Measurements from ENCODE around the gene TNIP3.
"Not testable (repeated sequence)": the region's sequence is repeated elsewhere in the genome, so short reads cannot be mapped to it uniquely, and the experiment has no call there.

Gene TNIP3

DNA sequence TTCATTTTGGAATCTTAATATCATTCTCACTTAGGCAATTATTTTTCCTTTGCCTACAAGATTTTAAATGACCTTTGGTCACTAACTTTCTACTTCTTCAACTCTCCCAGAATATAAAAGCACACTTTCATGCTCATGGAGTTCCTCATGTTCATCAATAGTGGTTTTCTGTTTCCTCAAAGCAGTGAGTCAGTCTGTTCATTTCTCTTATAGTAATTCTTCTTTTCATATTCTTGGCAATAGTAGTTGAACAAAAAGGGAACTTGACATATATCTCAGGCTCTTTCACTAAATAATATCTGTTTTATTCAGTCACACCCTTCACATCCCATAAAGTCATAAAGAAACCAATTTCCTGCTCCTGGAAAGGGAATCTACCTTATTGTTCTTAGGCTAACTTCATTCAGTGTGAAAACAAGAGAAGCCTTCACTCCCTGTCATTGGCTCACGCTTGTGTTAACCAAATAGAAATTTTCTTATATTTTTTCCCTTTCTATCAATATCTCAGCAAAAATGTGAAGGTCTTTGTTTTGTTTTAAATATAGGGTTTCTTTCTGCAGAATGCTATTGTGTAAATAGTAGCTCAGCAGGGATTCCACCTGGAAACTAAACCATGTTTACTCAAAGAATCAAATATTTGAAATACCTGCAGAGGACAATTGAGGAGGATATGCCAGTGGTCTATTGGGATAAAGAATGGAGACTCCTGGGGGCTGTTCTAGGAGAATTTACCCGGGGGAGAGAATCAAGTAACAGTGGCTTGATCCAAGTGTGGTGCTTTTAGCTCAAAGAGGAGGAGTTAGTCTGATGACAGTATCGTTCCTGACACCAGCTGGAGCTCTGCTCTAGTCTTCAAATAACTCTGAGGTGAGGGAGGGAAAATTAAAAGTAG lies 13.4 kb upstream of the TNIP3 start:
- no peak for DNase-seq

DNA sequence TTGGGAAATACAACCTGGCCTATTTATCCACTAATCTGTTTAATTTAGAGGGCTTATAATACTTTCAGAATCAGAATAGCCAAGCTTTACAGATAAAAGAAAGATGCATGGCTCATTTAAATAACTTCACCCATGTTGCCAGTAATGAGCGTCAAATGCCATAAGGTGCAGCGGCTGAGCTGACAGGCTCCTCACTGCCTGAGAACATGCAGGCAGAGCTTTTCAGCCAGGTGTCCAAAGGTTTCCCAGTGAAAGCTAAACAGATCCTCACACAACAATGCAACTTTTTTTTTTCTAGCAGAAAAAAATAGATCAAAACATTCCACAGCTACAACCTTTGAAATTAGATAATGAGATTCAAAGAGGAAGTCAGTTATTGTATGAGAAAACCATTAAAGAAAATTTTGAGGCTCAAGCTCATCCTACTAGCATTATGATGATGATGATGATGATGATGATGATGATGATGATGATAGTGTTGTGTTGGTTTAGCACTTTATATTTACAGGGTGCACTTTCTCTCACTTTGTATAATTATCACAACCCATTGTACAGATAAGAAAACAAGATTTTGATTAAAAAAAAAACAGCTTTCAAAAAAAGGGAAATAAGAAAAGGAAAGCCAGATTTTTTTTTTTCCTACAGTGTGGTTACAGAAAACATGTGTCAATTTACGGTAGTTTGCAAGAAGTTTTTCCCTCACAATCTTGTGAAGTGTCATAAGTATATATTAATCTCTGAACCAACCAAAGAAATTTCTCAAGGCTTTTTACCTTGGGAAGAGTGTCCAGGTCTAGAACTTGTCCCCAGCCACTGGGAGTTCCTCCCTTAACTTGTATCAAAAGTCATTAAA lies 12.2 kb upstream of the TNIP3 start:
- DNase-seq: no peak

DNA sequence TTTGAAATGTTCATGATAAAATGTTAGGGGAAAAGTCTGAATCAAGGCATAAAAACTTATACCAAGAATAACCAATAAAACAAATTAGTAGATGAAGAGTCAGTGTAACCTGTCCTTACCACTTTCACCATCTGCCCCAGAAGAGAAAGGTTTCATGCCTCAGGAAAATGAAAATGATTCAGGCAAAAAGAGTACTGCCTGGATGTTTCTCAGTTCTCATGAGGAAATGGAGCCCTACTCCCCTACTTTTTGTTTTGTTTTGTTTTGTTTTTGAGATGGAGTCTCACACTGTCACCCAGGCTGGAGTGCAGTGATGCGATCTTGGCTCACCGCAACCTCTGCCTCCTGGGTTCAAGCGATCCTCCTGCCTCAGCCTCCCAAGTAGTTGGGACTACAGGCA lies 7.4 kb upstream of the TNIP3 start:
- not testable (repeated sequence) for DNase-seq

DNA sequence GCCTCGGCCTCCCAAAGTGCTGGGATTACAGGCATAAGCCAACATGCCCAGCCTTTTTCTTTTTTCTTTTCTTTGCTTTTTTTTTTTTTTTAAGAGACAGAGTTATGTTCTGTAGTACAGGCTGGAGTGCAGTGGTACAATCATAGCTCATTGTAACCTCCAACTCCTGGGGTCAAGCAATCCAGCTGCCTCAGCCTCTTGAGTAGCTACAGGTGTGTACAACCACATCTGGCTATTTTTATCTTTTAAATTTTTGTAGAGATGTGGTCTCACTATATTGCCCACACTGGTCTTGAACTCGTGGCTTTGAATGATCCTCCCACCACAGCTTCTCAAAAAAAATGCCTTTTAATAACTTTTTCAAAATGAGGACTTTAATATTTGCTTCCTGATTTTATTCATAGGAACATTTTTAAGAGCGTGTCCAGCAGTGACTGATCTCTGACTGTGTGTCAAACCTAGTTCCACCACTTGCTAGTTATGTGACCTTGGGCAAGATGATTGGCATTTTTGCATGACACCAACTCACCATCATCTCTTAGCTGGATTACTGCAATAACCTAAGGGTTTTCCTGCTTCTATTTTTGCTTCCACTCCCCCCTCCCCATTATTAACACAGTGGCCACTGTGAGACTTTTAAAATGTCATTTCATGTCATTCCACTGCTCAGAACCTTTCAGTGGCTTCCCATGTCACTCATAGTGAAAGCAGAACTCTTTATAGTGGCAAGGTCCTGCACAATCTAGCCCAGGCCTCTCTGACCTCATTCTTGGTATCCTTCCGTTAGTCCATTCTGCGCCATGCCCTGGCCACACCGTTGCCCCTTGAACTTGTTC lies 4.5 kb upstream of the TNIP3 start:
- DNase-seq: no peak

DNA sequence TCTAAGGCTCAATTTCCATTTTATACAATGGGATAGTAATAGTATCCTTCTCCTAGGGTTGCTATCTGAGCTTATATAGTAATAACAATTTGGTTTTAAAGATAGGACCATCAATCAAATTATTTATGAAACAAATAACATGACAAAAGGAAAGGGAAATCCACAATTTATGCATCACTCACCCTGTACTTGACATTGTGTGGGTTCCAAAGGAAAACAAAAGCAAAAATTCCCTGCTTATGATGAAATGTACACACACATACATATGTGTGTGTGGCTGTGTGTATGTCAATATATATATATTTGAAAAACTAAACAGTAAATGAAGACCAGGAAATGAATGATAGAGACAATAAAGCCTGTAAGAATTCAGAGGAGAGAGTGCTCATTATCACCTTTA lies 2.9 kb upstream of the TNIP3 start:
- DNase-seq: no peak

DNA sequence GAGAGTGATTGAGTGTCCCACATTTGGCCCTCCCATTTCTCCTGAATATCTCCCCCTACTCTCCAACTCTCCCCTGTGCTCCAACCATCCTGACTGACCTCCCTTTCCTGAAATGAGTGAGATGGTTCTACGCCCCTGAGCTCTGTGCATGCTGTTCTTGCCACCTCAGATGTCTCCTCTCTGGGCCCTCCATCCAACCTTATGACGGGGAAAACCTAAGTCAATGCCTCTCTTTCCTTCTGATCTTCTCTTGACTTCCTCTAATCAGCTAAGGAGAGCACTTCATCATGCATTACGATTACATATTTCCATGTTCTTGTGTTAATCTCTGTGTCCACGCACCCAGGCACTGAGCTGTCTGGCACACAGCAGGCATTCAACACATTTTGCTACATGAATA lies 1.1 kb upstream of the TNIP3 start:
- no peak for DNase-seq

DNA sequence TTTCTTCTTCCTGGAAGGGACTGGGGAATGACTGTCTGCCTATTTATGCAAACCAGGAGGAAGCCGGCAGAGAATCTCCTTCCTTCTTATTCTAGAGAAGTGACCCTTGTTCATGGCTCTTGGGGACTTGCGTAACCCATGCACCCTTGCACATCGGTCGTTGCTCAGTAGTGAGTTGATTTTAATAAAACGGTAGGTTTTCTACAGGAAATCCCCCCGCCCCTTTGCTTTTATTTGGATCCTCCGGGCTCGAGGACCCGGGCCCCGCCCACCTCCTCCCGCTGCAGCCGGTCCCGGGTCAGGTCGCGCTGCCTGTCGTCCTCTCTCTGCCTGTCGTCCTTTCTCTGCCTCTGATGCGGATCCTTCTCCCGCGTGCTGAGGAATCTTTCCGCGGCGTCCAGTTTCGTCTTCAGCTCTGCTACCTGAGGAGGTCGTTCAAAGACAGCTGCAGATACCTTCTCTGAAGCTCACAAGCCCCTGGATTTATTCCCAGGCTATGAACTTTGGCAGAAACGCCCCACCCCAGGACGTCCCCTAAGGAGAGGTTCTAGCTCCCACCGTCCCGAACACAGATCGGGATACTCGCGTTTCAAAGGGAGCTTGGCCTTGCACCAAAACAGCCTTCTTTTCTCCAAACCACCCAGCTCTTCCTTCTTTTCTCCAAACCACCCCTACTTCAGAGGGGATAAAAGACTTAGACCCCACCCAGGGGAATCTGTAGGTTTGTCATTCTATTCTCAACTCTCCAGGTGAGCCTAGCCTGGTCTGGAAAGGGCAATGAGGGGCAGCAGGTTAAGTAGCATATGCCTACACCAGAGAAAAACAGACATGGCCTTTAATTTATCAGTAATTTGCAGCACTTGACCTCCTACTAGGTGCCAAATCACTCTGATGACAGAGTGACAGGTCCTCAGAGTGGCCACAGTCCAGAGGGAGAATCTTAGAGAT lies 7.0 kb downstream of the TNIP3 start:
- no peak for DNase-seq

DNA sequence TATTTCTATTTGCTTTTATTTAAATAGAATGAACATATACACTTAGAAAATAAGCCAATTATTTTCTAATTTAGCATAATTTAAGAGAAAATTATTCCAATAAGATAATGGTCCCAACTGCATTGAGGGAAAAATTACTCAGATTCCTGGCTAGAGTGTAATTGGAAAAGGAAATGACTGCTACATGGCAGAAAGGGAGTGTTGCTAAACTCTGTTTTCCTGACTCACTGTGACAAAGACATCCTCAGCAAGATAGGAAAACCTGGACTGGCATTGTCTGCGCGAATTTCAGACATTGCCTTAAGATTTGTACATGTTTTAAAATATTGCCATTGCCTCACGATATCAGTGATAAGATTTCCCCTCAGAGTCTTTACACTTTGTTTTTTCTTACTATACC lies 8.2 kb downstream of the TNIP3 start:
- no peak for DNase-seq

DNA sequence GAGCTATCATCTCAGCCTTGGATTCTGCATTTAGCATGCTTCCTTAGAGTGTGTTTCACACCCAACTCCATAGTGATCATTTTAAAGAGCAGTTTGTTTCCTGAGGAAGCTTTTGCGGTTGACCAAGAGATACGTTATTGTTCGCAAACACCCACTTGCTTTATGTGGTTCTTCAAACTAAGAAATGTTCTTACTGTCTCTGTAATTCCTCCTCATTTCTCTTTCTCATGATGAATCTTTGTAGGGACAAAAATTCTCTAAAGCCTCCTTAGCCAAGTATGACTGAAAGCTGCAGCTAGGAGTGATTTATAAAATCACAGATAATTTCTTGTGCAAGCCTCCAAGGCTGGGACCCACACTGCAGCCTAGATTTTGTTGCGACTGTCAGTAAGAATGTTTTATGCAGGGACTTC lies 10.0 kb downstream of the TNIP3 start:
- DNase-seq: no peak

DNA sequence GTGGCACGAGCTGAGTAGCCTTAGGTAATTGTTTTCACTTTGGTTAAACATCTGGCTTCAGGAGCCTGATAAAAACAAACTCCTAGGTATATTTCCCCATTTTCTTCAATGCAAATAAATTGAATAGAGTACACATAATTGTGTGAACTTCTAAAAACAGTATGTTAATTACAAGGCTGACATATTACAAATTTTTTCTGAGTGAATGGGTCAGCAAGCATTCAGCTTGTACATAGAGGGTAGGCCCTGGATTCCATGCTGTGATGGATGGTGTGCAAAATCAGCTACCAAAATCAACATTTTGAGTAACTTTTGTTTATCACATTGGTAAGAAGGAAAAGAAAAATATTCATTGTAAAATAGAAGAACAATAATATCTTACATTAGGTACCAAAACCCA lies 12.2 kb downstream of the TNIP3 start:
- no peak for DNase-seq

DNA sequence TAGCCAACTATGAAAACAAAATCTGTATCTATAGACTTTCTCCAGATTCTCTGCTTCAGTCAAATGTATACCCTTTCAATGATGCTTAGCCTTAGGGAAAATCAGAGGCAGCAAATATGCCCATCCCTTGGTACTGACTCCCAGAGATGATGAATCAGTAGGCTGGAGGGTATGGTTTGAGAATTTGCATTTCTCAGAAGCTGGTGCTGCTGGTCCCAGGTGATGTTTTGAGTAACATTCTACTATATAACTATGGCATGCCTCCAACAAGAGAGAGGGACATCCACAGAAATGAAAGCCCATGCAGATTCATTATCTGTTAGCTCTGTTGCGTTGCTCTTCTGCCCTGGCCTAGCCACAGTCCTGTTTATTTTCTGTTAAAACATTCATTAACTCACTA lies 13.6 kb downstream of the TNIP3 start:
- no peak for DNase-seq

DNA sequence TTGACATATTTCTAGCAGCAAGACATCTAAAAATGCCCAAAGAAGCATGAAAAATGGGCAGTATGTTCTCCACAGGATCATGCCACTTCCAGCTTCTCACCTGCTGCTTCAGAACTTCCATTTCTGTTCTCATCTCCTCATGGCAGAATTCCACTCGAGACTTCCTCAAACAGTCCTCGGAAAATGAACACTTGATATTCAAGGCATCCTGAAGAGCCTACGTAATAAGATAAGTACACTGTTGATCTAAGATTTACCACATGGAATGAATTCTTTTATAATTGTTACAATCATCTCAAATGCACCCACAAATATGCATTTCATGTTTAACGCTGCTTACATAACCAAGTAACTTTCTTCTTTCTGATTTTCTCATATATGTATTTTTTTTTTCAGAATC lies 14.1 kb downstream of the TNIP3 start:
- no peak for DNase-seq

DNA sequence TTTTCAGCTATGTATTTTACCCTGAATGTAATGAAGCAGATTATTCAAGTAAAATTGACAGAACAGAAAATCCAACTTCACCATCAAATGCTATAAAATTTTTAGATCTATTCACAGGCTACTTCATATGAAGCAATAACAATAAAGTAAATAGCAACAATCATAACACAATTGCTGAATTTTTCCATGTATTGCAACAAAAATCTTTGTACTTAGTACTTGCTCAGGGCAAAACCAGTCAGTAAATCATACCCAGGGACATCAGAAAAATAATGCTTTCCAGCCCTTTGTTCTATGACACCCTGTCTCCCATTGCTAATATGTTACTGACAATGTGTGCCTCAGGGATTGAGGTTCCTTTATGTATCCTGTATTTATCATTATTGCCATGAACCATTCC lies 15.5 kb downstream of the TNIP3 start:
- DNase-seq: no peak

DNA sequence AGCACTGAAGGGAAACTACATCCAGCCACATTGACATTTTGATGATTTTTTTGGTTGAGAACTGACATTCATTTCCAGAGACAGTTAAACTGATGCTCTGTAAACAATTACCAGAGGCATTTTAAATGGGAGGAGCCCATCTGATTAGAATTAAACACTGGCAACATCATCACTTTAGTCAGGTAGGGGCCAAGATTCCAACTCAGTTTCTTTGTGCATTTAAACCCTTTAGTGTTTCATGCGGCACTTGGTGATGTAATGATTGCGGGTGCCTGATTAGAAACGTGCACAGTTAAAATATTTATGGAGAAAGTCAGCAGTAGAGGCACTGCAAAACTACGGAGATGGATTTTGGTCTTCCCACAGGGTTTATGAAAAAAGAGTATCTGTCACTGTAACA lies 16.1 kb downstream of the TNIP3 start:
- no peak for DNase-seq

DNA sequence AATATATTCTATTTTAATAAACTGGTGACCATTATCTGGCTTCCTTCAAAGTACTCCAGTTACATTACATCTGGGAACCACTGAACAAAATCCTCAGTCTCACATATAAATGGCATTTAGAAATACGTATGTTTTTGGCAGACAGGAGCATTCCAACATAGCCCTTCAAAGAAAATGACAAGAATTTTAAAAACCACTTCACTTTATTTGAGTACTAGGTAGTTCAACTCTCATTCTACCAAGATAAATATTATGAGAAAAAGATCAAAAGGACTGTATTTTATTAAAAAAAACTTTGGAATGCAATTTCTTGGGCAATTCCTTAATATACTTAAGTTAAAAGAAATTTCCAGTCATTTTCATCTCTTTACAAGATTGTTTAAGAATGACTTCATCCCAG lies 17.6 kb downstream of the TNIP3 start:
- no peak for DNase-seq

DNA sequence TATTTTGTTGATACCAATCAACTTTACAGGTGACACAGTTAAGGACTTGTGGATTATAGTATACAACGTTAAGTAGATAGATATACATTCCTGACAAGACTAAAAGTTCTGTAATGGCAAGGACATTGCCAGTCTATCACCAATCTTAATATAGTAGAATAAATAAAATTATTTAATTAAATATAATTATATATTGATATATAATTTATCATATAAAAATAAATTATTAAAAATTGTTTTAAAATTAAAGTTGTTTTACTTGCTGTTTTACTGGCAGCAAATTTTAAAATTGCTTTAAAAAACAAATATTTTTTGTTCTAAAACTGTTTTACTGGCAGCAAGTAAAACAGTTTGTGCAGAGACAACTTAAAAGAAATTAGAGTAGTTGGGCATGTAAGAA lies 18.7 kb downstream of the TNIP3 start:
- no peak for DNase-seq

DNA sequence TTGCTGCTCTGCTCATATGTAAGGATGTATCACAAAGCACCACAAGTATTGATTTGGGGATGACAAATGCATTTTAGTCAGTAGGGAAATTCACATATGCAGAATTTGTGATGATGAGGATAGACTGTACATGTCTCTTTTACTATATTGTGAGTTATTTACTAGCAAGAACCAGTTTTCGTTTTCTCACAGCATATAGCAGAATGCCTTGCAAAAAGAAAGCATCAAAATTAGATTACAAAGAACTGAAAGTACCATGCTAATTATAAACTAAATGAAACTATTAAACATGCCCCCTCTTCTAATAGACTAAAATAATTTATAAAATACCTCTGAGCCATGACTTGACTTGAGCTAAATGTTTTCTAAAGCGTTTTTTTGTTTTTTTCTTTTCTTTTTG lies 20.1 kb downstream of the TNIP3 start:
- DNase-seq: no peak

DNA sequence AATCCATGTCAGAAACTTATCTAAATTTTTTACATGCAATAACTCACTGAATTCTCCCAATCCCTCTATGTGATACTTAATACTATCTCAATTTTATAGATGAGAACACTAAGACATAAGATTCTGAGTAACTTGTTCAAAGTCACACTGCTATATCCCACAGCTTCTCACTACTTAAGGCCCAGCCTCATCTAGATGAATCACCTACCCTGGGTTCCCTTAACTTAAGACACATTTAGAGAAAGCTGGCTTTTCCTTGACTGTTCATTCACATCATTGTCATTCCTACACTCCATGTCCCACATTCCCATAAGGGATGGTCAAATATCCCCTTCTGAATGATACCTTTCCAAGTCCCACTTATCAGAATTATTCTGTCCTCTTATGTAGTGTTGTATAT lies 21.0 kb downstream of the TNIP3 start:
- DNase-seq: no peak

DNA sequence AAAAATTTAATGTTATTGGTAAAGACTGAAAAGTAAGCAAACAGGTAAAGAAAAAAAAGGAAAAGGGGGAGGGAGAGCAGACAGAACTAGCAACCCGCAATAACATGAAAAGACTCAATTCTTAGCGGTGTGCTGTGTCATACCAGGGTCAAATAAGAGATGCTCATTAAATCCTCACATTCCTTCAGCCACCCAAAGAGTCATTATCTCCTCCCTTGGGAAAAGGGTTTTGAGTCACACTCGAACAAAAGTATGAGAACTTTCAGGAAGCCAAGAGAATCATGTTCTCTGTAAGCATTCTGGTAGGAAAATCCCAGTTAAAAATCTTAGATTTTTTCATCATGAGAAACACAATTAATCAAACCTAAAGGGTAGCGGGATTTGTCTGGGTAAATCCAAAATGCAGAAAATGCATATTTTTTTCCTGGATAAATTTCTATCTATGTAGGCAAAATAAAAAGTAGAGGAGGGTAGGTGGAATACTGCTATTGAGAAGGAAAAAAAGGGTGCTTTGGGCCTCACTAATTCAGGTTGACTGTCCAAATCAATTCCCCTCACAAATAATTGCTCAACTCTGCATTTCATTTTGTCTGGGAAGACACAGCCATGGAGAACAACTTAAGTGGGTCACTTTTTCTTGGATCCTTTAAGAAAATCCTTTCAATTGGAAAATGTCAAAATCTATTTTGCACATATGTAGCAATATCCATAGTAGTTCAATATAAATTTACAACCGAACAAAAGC lies 23.2 kb downstream of the TNIP3 start:
- DNase-seq: no peak

DNA sequence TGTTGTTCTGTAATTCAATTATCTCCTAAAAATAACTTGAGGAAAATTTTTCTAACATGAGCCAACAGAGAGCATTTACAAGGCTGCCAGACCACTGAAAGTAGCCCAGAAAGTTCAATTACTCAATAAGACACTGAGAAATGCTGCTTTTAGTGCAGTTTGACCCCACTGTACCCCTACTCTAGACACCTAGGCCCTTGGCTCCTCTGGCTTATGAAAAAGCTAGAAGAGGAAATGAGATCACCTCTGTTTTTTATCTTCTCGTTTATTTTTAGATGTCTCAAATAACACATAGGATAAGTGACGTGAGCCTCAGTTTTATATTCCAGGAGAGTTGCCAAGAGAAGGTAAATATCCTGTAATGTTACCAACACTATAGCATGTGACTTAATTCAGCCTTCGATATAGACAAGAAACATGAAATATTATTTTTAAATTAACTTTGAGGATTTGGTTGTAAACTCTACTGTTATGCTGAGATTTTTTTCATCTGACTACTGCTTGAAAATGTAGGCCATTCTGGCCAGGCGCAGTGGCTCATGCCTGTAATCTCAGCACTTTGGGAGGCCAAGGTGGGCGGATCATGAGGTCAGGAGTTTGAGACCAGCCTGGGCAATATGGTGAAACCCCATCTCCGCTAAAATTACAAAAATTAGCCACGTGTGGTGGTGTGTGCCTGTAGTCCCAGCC lies 24.4 kb downstream of the TNIP3 start:
- no peak for DNase-seq

Data from NCI-H1417 treated with DMSO at 0.1 percent for 48 hours (cell line).